OCI-LY3 (cell line): ENCODE results near the gene SMG7.

Experiments used
- H2AFZ ChIP-seq: fragments of 200-600, 300-600 bp; shearing (Covaris generic); 2 replicates; pipeline ENCODE4 v1.6.0; 2014; ENCODE audit warnings: antibody characterized with exemption, low read depth, low read length
- H3K27ac ChIP-seq: fragments of 200-600, 300-600 bp; sonication (generic); 2 replicates; pipeline ENCODE4 v1.5.1; 2014; ENCODE audit warnings: mild to moderate bottlenecking, low read length, moderate library complexity, mixed read lengths
- H3K27me3 ChIP-seq: fragments of 200-600, 300-600 bp; sonication (generic); 2 replicates; pipeline ENCODE4 v1.6.1; 2014; ENCODE audit warnings: low read depth, low read length, mixed read lengths
- H3K36me3 ChIP-seq: fragments of 200-600, 300-600 bp; sonication (generic); replicated peaks from 2 replicates; pipeline ENCODE3; 2014; ENCODE audit warnings: low read depth, low read length, mixed read lengths
- H3K4me1 ChIP-seq: fragments of 300-600, 200-600 bp; sonication (generic); 2 replicates; pipeline ENCODE4 v1.6.1; 2014; ENCODE audit warnings: low read length, mixed read lengths
- H3K4me2 ChIP-seq: fragments of 200-600, 300-600 bp; sonication (generic); 2 replicates; pipeline ENCODE4 v1.6.1; 2014; ENCODE audit warnings: low read length, mixed read lengths
- H3K4me3 ChIP-seq: fragments of 300-600, 200-600 bp; sonication (generic); 2 replicates; pipeline ENCODE4 v1.5.1; 2014; ENCODE audit warnings: antibody characterized with exemption, mild to moderate bottlenecking, low read length, moderate library complexity
- H3K79me2 ChIP-seq: fragments of 300-600, 200-600 bp; shearing (Covaris generic); 2 replicates; pipeline ENCODE4 v1.6.1; 2014; ENCODE audit warnings: mild to moderate bottlenecking, low read length, mixed read lengths
- H3K9ac ChIP-seq: fragments of 300-600, 200-600 bp; shearing (Covaris generic); 2 replicates; pipeline ENCODE4 v1.6.0; 2014; ENCODE audit warnings: mild to moderate bottlenecking, low read length, moderate library complexity
- H3K9me3 ChIP-seq: fragments of 200-600, 300-600 bp; shearing (Covaris generic); 2 replicates; pipeline ENCODE4 v1.6.1; 2014; ENCODE audit warnings: low read length, mixed read lengths; ENCODE audit not compliant: insufficient read depth
- H4K20me1 ChIP-seq: fragments of 200-600, 300-600 bp; sonication (generic); 2 replicates; pipeline ENCODE4 v1.6.1; 2016; ENCODE audit warnings: low read length, mixed read lengths; ENCODE audit not compliant: insufficient read depth
- CTCF ChIP-seq: fragments of 200-600, 300-600 bp; sonication (generic); IDR thresholded peaks from 2 replicates; pipeline ENCODE4 v1.5.1; 2014; ENCODE audit warnings: antibody characterized with exemption, low read length, low read depth
- EZH2phosphoT487 ChIP-seq: fragments of 200-600 bp; shearing (Covaris generic); IDR thresholded peaks from 2 replicates; pipeline ENCODE4 v1.6.1; 2018; ENCODE audit warnings: antibody characterized with exemption, mixed run types, low read depth

The SMG7 gene

GRCh38 chr1:183576537-183576936 is 104.2 kb downstream of the SMG7 start:
- Histone ChIP-seq H3K36me3 (peaks cover 76% of the 10 kb centered on the region), H4K20me1 (peaks cover 84% of the 10 kb centered on the region), H3K4me1 (peaks cover 18% of the 10 kb centered on the region), H3K27me3 (no peaks in the 10 kb centered on the region), H3K9me3 (no peaks in the 10 kb centered on the region), H3K9ac (no peak overlapping the region), H3K4me2 (no peak overlapping the region), H3K4me3 (no peak overlapping the region), H2AFZ (no peak overlapping the region), H3K27ac (no peak overlapping the region), H3K79me2 (peaks cover 81% of the 10 kb centered on the region)
- no peak for TF ChIP-seq CTCF
- TF ChIP-seq EZH2phosphoT487 = no peak

- Histone ChIP-seq H3K4me2 (no peak overlapping the region), H3K9me3 (no peaks in the 10 kb centered on the region), H3K27ac (no peak overlapping the region), H3K36me3 (peaks cover 78% of the 10 kb centered on the region), H3K9ac (no peak overlapping the region), H3K79me2 (peaks cover 94% of the 10 kb centered on the region), H2AFZ (no peak overlapping the region), H3K27me3 (no peaks in the 10 kb centered on the region), H3K4me1 (peaks cover 27% of the 10 kb centered on the region), H4K20me1 (peaks cover 89% of the 10 kb centered on the region), H3K4me3 (no peak overlapping the region)
- TF ChIP-seq CTCF = no peak
- no peak for TF ChIP-seq EZH2phosphoT487
Observed at GRCh38 chr1:183577897-183578465, 105.7 kb downstream of the SMG7 start.

- Histone ChIP-seq H4K20me1 (peaks cover 91% of the 10 kb centered on the region), H3K27me3 (no peaks in the 10 kb centered on the region), H3K79me2 (peaks cover 97% of the 10 kb centered on the region), H3K9ac (no peak overlapping the region), H3K9me3 (no peaks in the 10 kb centered on the region), H2AFZ (no peak overlapping the region), H3K4me2 (no peak overlapping the region), H3K4me1 (peaks cover 36% of the 10 kb centered on the region), H3K4me3 (no peak overlapping the region), H3K27ac (no peak overlapping the region), H3K36me3 (peaks cover 79% of the 10 kb centered on the region)
- no peak for TF ChIP-seq CTCF
- no peak for TF ChIP-seq EZH2phosphoT487
Observed at GRCh38 chr1:183578856-183579255, 106.6 kb downstream of the SMG7 start.

GRCh38 chr1:183580281-183580682 is 108.0 kb downstream of the SMG7 start:
- H3K4me2 ChIP-seq = no peak overlapping the region

More at GRCh38 chr1:183580281-183580682, 108.0 kb downstream of the SMG7 start:
- no peaks in the 10 kb centered on the region for H3K9me3 ChIP-seq
- no peak overlapping the region for H3K9ac ChIP-seq
- H3K36me3 ChIP-seq = peaks cover 77% of the 10 kb centered on the region
- TF ChIP-seq EZH2phosphoT487 = no peak
- TF ChIP-seq CTCF = no peak
- peaks cover 97% of the 10 kb centered on the region for H3K79me2 ChIP-seq
- no peak overlapping the region for H3K4me3 ChIP-seq
- peak overlapping the region; percentile 46 for H3K27ac ChIP-seq
- peaks cover 89% of the 10 kb centered on the region for H4K20me1 ChIP-seq
- H3K27me3 ChIP-seq = no peaks in the 10 kb centered on the region
- peaks cover 49% of the 10 kb centered on the region for H3K4me1 ChIP-seq
- no peak overlapping the region for H2AFZ ChIP-seq
